ENCODE measurements around the gene TBXAS1.

Gene TBXAS1

GRCh38 chr7:140007051-140007690 lies 178.1 kb downstream of the TBXAS1 start:
- DNase-seq: no peak

- no peak for DNase-seq
These were observed 179.9 kb downstream of the TBXAS1 start for GRCh38 chr7:140008755-140009610.

GRCh38 chr7:140009735-140010134 lies 180.7 kb downstream of the TBXAS1 start:
- DNase-seq: no peak

GRCh38 chr7:140010194-140010895 lies 181.3 kb downstream of the TBXAS1 start:
- DNase-seq: no peak

GRCh38 chr7:140013676-140014075 lies 184.6 kb downstream of the TBXAS1 start:
- DNase-seq: no peak

GRCh38 chr7:140014123-140014522 lies 185.1 kb downstream of the TBXAS1 start:
- no peak for DNase-seq

- DNase-seq: no peak
These were observed 186.5 kb downstream of the TBXAS1 start for GRCh38 chr7:140015471-140015970.

- no peak for DNase-seq
These were observed 187.5 kb downstream of the TBXAS1 start for GRCh38 chr7:140016540-140016939.

- no peak for DNase-seq
These were observed 188.0 kb downstream of the TBXAS1 start for GRCh38 chr7:140017034-140017433.

- DNase-seq: no peak
These were observed 188.5 kb downstream of the TBXAS1 start for GRCh38 chr7:140017543-140017942.

GRCh38 chr7:140018125-140019043 lies 189.3 kb downstream of the TBXAS1 start:
- no peak for DNase-seq

GRCh38 chr7:140019172-140019571 lies 190.1 kb downstream of the TBXAS1 start:
- DNase-seq: no peak

GRCh38 chr7:140019606-140020005 lies 190.5 kb downstream of the TBXAS1 start:
- no peak for DNase-seq

- no peak for DNase-seq
These were observed 192.5 kb downstream of the TBXAS1 start for GRCh38 chr7:140021603-140022002.

GRCh38 chr7:140022582-140023211 lies 193.6 kb downstream of the TBXAS1 start:
- DNase-seq: no peak

- DNase-seq: no peak
These were observed 194.7 kb downstream of the TBXAS1 start for GRCh38 chr7:140023728-140024127.

- DNase-seq: no peak
These were observed 195.5 kb downstream of the TBXAS1 start for GRCh38 chr7:140024585-140024984.

- DNase-seq: no peak
These were observed 196.2 kb downstream of the TBXAS1 start for GRCh38 chr7:140025241-140025640.

GRCh38 chr7:140025814-140026433 lies 196.9 kb downstream of the TBXAS1 start:
- DNase-seq: no peak

GRCh38 chr7:140026935-140027334 lies 197.9 kb downstream of the TBXAS1 start:
- DNase-seq: no peak

- no peak for DNase-seq
These were observed 198.8 kb downstream of the TBXAS1 start for GRCh38 chr7:140027858-140028257.
